B cell (primary cell): ENCODE data around the gene CDK9. TPM values are rescaled to one million over a fixed set of nuclear protein-coding genes. Genes with fewer than 3 reads are reported as not detected.

Experiments used
- ATAC-seq: fragments of 200-7000 bp; cut with Tn5 transposase; one replicate; pipeline ENCODE4 v1.10.0; 2021; ENCODE audit warnings: low read depth, mild to moderate bottlenecking, moderate number of reproducible peaks, moderate library complexity
- CTCF ChIA-PET: fragments of 350-600 bp; sonication (Branson Sonifier 250); formaldehyde crosslinking; loops from one replicate; lab custom pipeline; 2021; ENCODE audit warnings: antibody characterized with exemption, inconsistent platforms; lab: Charles Lee
- POLR2A ChIA-PET: fragments of 350-600 bp; sonication (Branson Sonifier 250); formaldehyde crosslinking; loops from one replicate; lab custom pipeline; 2021; ENCODE audit warnings: antibody characterized with exemption; lab: Charles Lee
- DNase-seq: peaks from one replicate; pipeline ENCODE4 v3.0.0; 2013
- H2AFZ ChIP-seq: 2 replicates; pipeline ENCODE4 v1.6.1; 2012; ENCODE audit warnings: mild to moderate bottlenecking, low read depth, low read length; ENCODE audit not compliant: insufficient read depth, poor library complexity, severe bottlenecking
- H3K27ac ChIP-seq, 2 donors: 1 replicate in 1 of 2; 2 replicates in 1 of 2; pipeline ENCODE4 v1.5.1; 2012 to 2013; ENCODE audit warnings: low read length in 2 of 2, mild to moderate bottlenecking in 2 of 2, moderate library complexity in 1 of 2
- H3K27me3 ChIP-seq, 4 experiments: fragments of 200-600 bp in 1 of 4; sonication (generic) in 1 of 4; replicated peaks in 1 of 4; 1 replicate in 2 of 4; 2 replicates in 2 of 4; pipeline versions ENCODE4 v1.6.1 to v1.7.0; 2013 to 2016; ENCODE audit warnings: low read length in 3 of 4, mild to moderate bottlenecking in 2 of 4, mixed read lengths in 1 of 4, moderate library complexity in 1 of 4; ENCODE audit not compliant: insufficient read depth in 4 of 4, control insufficient read depth in 3 of 4; ENCODE audit errors: control extremely low read depth in 1 of 4
- H3K36me3 ChIP-seq, 2 experiments: replicated peaks in 1 of 2; 1 replicate in 1 of 2; 2 replicates in 1 of 2; pipeline versions ENCODE4 v1.6.1 to v1.7.1; 2013; ENCODE audit warnings: low read length in 1 of 2; ENCODE audit not compliant: insufficient read depth in 2 of 2, control insufficient read depth in 1 of 2; ENCODE audit errors: control extremely low read depth in 1 of 2, extremely low read depth in 1 of 2
- H3K4me1 ChIP-seq, 2 donors: fragments of 200-600 bp in 1 of 2; sonication (generic) in 1 of 2; 1 replicate in 1 of 2; 2 replicates in 1 of 2; pipeline versions ENCODE4 v1.5.1 to v1.6.1; 2013 to 2017; ENCODE audit warnings: low read length in 2 of 2; ENCODE audit not compliant: control insufficient read depth in 2 of 2, insufficient read depth in 2 of 2
- H3K4me2 ChIP-seq: replicated peaks from 2 replicates; pipeline ENCODE3; 2012; ENCODE audit warnings: mild to moderate bottlenecking, low read depth, low read length; ENCODE audit not compliant: poor library complexity, severe bottlenecking
- H3K4me3 ChIP-seq, 5 experiments: fragments of 200-600 bp in 1 of 5; sonication (generic) in 1 of 5; 1 replicate in 3 of 5; 2 replicates in 2 of 5; pipeline versions ENCODE4 v1.5.1 to v1.7.0; 2011 to 2016; ENCODE audit warnings: low read length in 4 of 5, mild to moderate bottlenecking in 4 of 5, low read depth in 2 of 5, control low read depth in 1 of 5, moderate library complexity in 1 of 5; ENCODE audit not compliant: insufficient read depth in 1 of 5; ENCODE audit errors: control extremely low read depth in 1 of 5, extremely low read depth in 1 of 5
- H3K79me2 ChIP-seq: fragments of 200-600 bp; sonication (generic); one replicate; pipeline ENCODE4 v1.6.0; 2016; ENCODE audit warnings: low read length; ENCODE audit not compliant: control insufficient read depth, insufficient read depth
- H3K9ac ChIP-seq: fragments of 200-600 bp; sonication (generic); 2 replicates; pipeline ENCODE4 v1.6.1; 2017; ENCODE audit warnings: mild to moderate bottlenecking, low read length, moderate library complexity
- H3K9me3 ChIP-seq, 3 donors: one replicate each; pipeline versions ENCODE4 v1.6.1 to v1.7.1; 2013; ENCODE audit warnings: low read length in 2 of 3; ENCODE audit not compliant: control insufficient read depth in 2 of 3, insufficient read depth in 1 of 3; ENCODE audit errors: control extremely low read depth in 1 of 3
- H4K20me1 ChIP-seq: 2 replicates; pipeline ENCODE4 v1.6.0; 2012; ENCODE audit warnings: mild to moderate bottlenecking, low read length; ENCODE audit not compliant: insufficient read depth, control insufficient read depth, poor library complexity, severe bottlenecking
- H3K27ac Mint-ChIP-seq: one replicate; pipeline ENCODE4 v1.8.0; 2021; ENCODE audit warnings: mixed read lengths
- H3K27me3 Mint-ChIP-seq: one replicate; pipeline ENCODE4 v1.8.0; 2021; ENCODE audit warnings: mixed read lengths
- H3K4me1 Mint-ChIP-seq: one replicate; pipeline ENCODE4 v1.8.0; 2021; ENCODE audit warnings: mixed read lengths
- H3K4me3 Mint-ChIP-seq: one replicate; pipeline ENCODE4 v1.8.0; 2021; ENCODE audit warnings: mixed read lengths
- H3K9me3 Mint-ChIP-seq: one replicate; pipeline ENCODE4 v1.8.0; 2022; ENCODE audit warnings: mixed read lengths; ENCODE audit not compliant: insufficient read depth
- CTCF ChIP-seq: fragments of 200-600 bp; IDR thresholded peaks from one replicate; pipeline ENCODE4 v1.8.0; 2022; ENCODE audit warnings: antibody characterized with exemption, mild to moderate bottlenecking
- EZH2 ChIP-seq: IDR thresholded peaks from 2 replicates; pipeline ENCODE4 v1.6.1; 2012; ENCODE audit warnings: borderline replicate concordance, low read depth, mild to moderate bottlenecking, moderate library complexity, low read length; ENCODE audit not compliant: insufficient read depth, poor library complexity, severe bottlenecking
- WGBS: methylation state at CpG from one replicate; pipeline ENCODE4 v1.1.5; 2013; ENCODE audit warnings: missing lambda C conversion rate; ENCODE audit not compliant: insufficient coverage; 5-methylcytosine and 5-hydroxymethylcytosine counted together
- intact Hi-C: fragments of 100-400 bp; cut with micrococcal nuclease; formaldehyde crosslinking; loops from one replicate; pipeline ENCODE4 v1.10.0; 2022
- polyA plus RNA-seq: library from polyadenylated mRNA; depleted of rRNA; stranded (reverse); fragments of >200 nt; gene quantifications from 2 replicates; pipeline ENCODE4 v1.2.3, GENCODE V29; 2012
- total RNA-seq, 2 donors: library from RNA; stranded (reverse); fragments of 120-200 nt in 1 of 2; gene quantifications; 1 replicate in 1 of 2; 2 replicates in 1 of 2; pipeline versions ENCODE4 v1.2.3 to v1.2.4, GENCODE V29; 2013 to 2022

CDK9 gene
- total and polyA plus RNA-seq, 2 donors (not counting 1 experiment from before 2014, with no cell fraction given), result 145 to 176 TPM

GRCh38 chr9:127818574-127818973, 32.7 kb downstream of the CDK9 start:
- Mint-ChIP-seq H3K27ac (no peak overlapping the region), H3K4me1 (no peaks in the 10 kb centered on the region), H3K27me3 (no peaks in the 10 kb centered on the region), H3K4me3 (no peak overlapping the region), H3K9me3 (no peaks in the 10 kb centered on the region)
- CTCF ChIA-PET, result interaction anchor here (0.6 kb wide), 1 partner anchor 229 kb away, joined by 3 read pairs; no protein-coding TSS in a partner anchor
- POLR2A ChIA-PET, result no interaction called here
- Histone ChIP-seq H3K4me2 (no peak overlapping the region), H3K27ac (no peak overlapping the region), H3K4me3 (no peak overlapping the region), H3K9me3 (peaks cover 0 to 4% (median 0%) of the 10 kb centered on the region in 3 donors), H4K20me1 (no peaks in the 10 kb centered on the region), H3K79me2 (no peaks in the 10 kb centered on the region), H2AFZ (no peak overlapping the region), H3K4me1 (no peaks in the 10 kb centered on the region), H3K27me3 (no peaks in the 10 kb centered on the region), H3K36me3 (peaks cover 0 to 22% of the 10 kb centered on the region in 2 experiments), H3K9ac (no peak overlapping the region)
- 98% methylated on average over 8 of the region's 11 CpGs for whole genome bisulfite sequencing
- no peak for DNase-seq
- ATAC-seq, result no peak
- intact Hi-C loops, result no loop called here
- TF ChIP-seq CTCF (no peak), EZH2 (no peak)

- H3K79me2 ChIP-seq, result no peaks in the 10 kb centered on the region
- no peaks in the 10 kb centered on the region for H3K9me3 Mint-ChIP-seq
- no peak overlapping the region for H2AFZ ChIP-seq
- H3K36me3 ChIP-seq, result peaks cover 0 to 10% of the 10 kb centered on the region in 2 experiments
- TF ChIP-seq CTCF (no peak), EZH2 (no peak)
- H3K4me1 Mint-ChIP-seq, result no peaks in the 10 kb centered on the region
- no peak for DNase-seq
- H3K4me1 ChIP-seq, result no peaks in the 10 kb centered on the region
- no peaks in the 10 kb centered on the region for H3K27me3 Mint-ChIP-seq
- H3K9ac ChIP-seq, result no peak overlapping the region
- ATAC-seq, result no peak
- H3K27ac Mint-ChIP-seq, result no peak overlapping the region
- peaks cover 0 to 4% (median 0%) of the 10 kb centered on the region in 3 donors for H3K9me3 ChIP-seq
- no peaks in the 10 kb centered on the region for H3K27me3 ChIP-seq
- WGBS, result 80% methylated on average over 1 of the region's 4 CpGs
- CTCF ChIA-PET, result no interaction called here
- H3K4me2 ChIP-seq, result no peak overlapping the region
- no peaks in the 10 kb centered on the region for H4K20me1 ChIP-seq
- POLR2A ChIA-PET, result no interaction called here
- no peak overlapping the region for H3K4me3 Mint-ChIP-seq
- no peak overlapping the region for H3K27ac ChIP-seq
- intact Hi-C loops, result no loop called here
- H3K4me3 ChIP-seq, result no peak overlapping the region
These were observed 36.3 kb downstream of the CDK9 start for GRCh38 chr9:127822108-127822507.
